Cardiac muscle cell (in vitro differentiated cells and primary cell): ENCODE data around the gene TSPAN7. TPM values are rescaled to one million over a fixed set of nuclear protein-coding genes. Genes with fewer than 3 reads are reported as not detected.

Experiments used
- DNase-seq, 2 donors: peaks; one replicate each; pipeline versions ENCODE4 v3.0.0 to v3.0.0-alpha.2; 2010 to 2017; ENCODE audit warnings: low read depth in 1 of 2, low spot score in 1 of 2
- H3K27ac ChIP-seq: fragments of 200-600 bp; sonication (generic); 2 replicates; pipeline ENCODE4 v1.5.1; 2016
- H3K27me3 ChIP-seq: fragments of 200-600 bp; sonication (generic); 2 replicates; pipeline ENCODE4 v1.6.0; 2016; ENCODE audit warnings: control low read depth
- H3K36me3 ChIP-seq: fragments of 200-600 bp; sonication (generic); 2 replicates; pipeline ENCODE4 v1.5.1; 2016; ENCODE audit warnings: control low read depth
- H3K4me1 ChIP-seq: fragments of 200-600 bp; sonication (generic); 2 replicates; pipeline ENCODE4 v1.8.1; 2017; ENCODE audit warnings: low read depth, mild to moderate bottlenecking, mixed run types
- H3K4me3 ChIP-seq: fragments of 200-600 bp; sonication (generic); 2 replicates; pipeline ENCODE4 v1.5.1; 2016; ENCODE audit warnings: mild to moderate bottlenecking
- H3K9me3 ChIP-seq: fragments of 200-600 bp; sonication (generic); 2 replicates; pipeline ENCODE4 v1.5.1; 2017; ENCODE audit warnings: low read depth, mild to moderate bottlenecking, control low read depth
- CTCF ChIP-seq: IDR thresholded peaks from 2 replicates; pipeline ENCODE4 v1.5.1; 2012; ENCODE audit warnings: low read depth, mild to moderate bottlenecking, low read length
- polyA plus RNA-seq: library from polyadenylated mRNA; unstranded; fragments of >200 nt; fragmentation: Nextera tagmentation; extraction: Ambion mirVana; gene quantifications from 2 replicates; pipeline ENCODE4 v1.2.1, GENCODE V29; 2016
- total RNA-seq: library from RNA; depleted of rRNA; stranded (reverse); fragments of >200 nt; gene quantifications from 2 replicates; pipeline ENCODE4 v1.2.3, GENCODE V29; 2016

TSPAN7 gene
- total and polyA plus RNA-seq, 2 experiments from 2014 or later = 23.1 to 41.4 TPM

GRCh38 chrX:38661561-38661960, 100.2 kb downstream of the TSPAN7 start:
- no peak for DNase-seq
- no peak for TF ChIP-seq CTCF
- Histone ChIP-seq H3K27ac (no peak overlapping the region), H3K4me3 (no peak overlapping the region), H3K36me3 (no peaks in the 10 kb centered on the region), H3K4me1 (peaks cover 8% of the 10 kb centered on the region), H3K27me3 (no peaks in the 10 kb centered on the region), H3K9me3 (no peaks in the 10 kb centered on the region)

- no peaks in the 10 kb centered on the region for H3K36me3 ChIP-seq
- no peak overlapping the region for H3K27ac ChIP-seq
- peaks cover 8% of the 10 kb centered on the region for H3K4me1 ChIP-seq
- H3K9me3 ChIP-seq = no peaks in the 10 kb centered on the region
- H3K27me3 ChIP-seq = no peaks in the 10 kb centered on the region
- no peak for DNase-seq
- no peak overlapping the region for H3K4me3 ChIP-seq
- TF ChIP-seq CTCF = no peak
Measured at GRCh38 chrX:38662640-38663039, 101.3 kb downstream of the TSPAN7 start.

GRCh38 chrX:38664285-38664684, 102.9 kb downstream of the TSPAN7 start:
- Histone ChIP-seq H3K4me1 (no peaks in the 10 kb centered on the region), H3K36me3 (no peaks in the 10 kb centered on the region), H3K4me3 (no peak overlapping the region), H3K27ac (no peak overlapping the region), H3K27me3 (no peaks in the 10 kb centered on the region), H3K9me3 (no peaks in the 10 kb centered on the region)
- TF ChIP-seq CTCF = peak; percentile 33
- DNase-seq = peak; percentile 53 to 64

- Histone ChIP-seq H3K27me3 (no peaks in the 10 kb centered on the region), H3K4me1 (no peaks in the 10 kb centered on the region), H3K27ac (no peak overlapping the region), H3K36me3 (no peaks in the 10 kb centered on the region), H3K4me3 (no peak overlapping the region), H3K9me3 (no peaks in the 10 kb centered on the region)
- no peak for TF ChIP-seq CTCF
- DNase-seq = peak in 1 of 2 donors; percentile 77
Measured at GRCh38 chrX:38666909-38667308, 105.6 kb downstream of the TSPAN7 start.

GRCh38 chrX:38668771-38669170, 107.4 kb downstream of the TSPAN7 start:
- Histone ChIP-seq H3K27ac (no peak overlapping the region), H3K4me3 (no peak overlapping the region), H3K9me3 (no peaks in the 10 kb centered on the region), H3K27me3 (no peaks in the 10 kb centered on the region), H3K36me3 (no peaks in the 10 kb centered on the region), H3K4me1 (no peaks in the 10 kb centered on the region)
- no peak for DNase-seq
- no peak for TF ChIP-seq CTCF

GRCh38 chrX:38669428-38669827, 108.1 kb downstream of the TSPAN7 start:
- Histone ChIP-seq H3K4me1 (no peaks in the 10 kb centered on the region), H3K9me3 (no peaks in the 10 kb centered on the region), H3K27ac (no peak overlapping the region), H3K36me3 (no peaks in the 10 kb centered on the region), H3K4me3 (no peak overlapping the region), H3K27me3 (no peaks in the 10 kb centered on the region)
- no peak for TF ChIP-seq CTCF
- no peak for DNase-seq
